HG03139 (cell line): ENCODE results near the gene TBC1D5.
"Not testable (repeated sequence)": the region's sequence is repeated elsewhere in the genome, so short reads cannot be mapped to it uniquely, and the experiment has no call there.

Experiments used
- ATAC-seq: cut with Tn5 transposase; IDR thresholded peaks from one replicate; pipeline ENCODE4 v1.9.1; 2021; ENCODE audit not compliant: unreplicated experiment

The TBC1D5 gene

DNA sequence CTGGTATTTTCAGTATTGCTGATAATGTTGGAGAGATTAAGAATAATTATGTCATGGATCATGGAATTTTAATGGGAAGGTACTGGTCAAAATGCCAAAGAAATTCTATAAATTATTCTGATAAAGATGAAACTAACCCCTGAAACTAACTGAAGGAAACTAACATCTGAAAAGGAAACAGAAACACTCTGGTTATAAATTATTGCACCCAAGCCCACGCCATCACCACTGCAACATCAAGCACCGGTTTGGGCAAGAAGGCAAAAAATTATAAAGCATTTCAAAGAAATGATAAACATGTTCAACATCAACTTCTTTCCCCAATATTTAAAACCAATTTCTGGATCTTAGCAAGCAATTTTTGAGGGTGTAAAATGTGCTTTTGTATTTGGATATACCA is 372.5 kb downstream of the TBC1D5 start:
- no peak for ATAC-seq

DNA sequence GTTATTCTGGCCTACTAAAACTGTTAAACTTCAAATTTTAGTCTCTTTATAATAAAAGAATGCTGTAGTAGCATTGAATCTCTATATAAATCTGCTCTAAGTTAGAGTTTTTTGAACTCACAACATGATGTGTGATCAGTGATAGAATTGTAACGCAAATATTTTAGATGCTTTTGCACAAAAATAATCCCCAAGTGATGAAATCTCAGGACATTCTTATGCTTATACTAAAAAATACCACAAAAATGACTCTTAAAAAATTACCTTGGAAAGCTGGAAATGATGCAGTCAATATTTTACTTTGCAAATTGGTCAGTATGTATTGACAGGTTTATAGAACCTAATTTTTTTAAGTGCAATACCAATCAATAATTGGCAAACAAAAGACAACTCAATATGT is 375.3 kb downstream of the TBC1D5 start:
- no peak for ATAC-seq

DNA sequence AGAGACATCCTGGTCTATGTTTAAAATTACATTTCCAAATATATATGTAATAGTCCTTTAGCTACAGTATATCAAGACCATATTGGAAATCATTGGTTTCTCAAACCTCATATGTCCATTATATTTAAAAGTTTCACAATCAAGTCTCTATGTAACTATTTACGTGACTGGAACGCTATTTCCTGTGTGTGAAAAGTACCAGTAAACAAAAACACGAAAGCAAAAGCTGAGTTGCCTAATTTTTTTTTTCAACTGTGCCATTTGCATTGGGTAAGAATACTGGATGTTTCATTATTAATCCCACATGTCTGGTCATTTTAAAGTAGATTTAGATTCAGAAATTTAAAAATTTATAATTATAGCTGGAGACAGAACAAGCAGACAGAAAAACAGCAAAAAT is 381.4 kb downstream of the TBC1D5 start:
- ATAC-seq: no peak

DNA sequence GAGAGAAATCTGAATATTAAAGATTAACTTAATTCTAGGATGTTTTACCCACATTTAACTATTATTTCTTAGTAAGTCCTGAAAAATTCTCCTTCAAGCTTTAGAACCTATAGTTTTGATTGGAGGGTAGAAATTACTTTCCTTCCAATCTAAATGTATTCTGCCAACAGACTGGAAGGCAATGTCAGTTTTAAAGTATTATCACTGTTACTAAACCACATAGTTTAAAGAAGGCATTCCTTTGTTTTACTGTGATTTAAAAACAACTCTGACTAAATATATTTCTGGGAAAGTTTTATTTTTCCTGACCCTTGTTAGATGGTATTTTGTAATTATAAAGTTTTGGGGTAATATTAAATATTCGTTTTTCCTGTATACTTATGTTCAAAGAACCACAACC is 382.5 kb downstream of the TBC1D5 start:
- ATAC-seq: no peak

DNA sequence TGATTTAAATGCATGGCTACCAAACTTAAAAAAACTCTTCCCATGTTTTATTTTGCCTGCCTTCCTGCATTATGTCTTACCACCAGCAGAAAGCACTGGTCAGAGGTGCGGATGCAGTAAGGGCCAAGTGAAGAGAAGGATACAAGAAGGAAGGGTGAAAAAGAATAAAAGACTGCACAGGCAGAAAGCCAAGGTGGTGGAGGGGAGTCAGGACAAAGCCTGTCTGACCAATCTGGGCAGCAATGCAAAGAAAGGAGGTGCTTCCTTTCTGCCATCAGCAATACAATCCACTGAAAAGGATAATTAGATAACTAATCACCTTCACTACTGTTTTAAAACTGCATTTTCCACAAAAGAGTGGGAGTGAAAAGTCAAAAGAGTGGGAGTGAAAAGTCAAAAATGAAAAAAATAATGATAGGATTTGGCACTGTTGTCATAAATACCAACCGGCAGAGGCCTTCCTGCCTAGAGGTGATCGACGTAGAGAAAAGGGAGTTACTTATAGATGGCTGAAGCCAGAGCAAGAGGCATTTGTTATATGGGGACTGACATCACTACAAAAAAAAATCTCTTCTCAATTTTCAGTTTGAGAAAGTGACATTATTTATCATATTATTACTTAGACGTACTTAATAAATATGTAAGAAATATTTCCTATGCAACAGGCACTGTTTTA is 385.3 kb downstream of the TBC1D5 start:
- no peak for ATAC-seq

DNA sequence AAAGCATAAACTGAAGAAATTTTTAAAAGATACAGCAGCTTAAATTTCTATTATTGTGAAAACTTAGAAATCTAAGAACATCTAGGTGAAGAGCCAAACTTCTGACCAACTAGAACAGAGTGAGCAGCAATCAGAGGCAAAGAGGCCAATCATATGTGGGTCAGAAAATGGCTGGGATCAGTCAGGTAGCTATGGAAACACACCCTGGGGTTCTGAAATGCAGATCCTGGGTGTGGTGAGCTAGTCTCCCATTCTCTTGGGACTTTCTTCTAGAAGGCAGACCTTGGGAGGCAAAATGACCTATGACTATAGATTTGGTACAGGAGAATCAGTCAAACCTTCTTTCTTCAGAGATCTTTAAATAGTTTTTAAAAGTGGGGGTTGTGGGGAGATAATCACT is 385.8 kb downstream of the TBC1D5 start:
- ATAC-seq: no peak

DNA sequence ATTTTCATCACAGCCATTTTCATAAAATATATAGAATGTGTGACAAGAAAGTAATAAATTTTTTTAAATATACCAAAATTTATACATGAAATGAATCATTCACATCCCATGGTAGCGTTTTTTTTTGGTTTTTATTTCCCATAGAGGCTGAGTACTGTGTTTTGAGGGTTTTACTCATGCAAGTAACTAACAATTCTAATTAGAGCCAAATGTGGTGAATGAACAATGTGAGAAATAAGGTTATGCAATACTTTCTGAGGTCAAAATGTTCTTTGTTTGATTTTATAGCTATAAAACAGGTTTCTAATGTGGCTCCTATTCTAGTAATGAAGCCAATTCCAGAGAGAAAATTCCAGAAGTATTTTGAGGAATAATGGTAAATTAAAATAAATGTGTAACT is 386.8 kb downstream of the TBC1D5 start:
- ATAC-seq: no peak

DNA sequence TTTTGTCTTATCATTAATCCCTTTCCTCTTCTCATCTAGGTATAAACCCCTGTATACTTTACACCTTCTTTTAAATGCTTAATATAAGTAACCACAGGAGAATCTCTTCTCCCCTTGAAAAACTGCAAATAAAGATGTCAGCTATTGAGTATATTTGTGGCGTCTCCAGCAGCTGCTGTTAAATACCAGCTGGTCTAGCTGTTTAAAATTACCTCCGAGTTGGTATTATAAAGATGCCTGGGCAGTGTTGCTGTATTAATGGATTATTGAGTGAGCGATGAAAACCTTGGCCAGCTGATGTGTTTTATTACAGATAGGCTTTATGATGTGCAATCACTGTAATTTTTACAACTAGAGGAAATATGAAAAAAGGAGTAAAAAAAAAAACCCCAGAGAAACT is 388.1 kb downstream of the TBC1D5 start:
- ATAC-seq: no peak

DNA sequence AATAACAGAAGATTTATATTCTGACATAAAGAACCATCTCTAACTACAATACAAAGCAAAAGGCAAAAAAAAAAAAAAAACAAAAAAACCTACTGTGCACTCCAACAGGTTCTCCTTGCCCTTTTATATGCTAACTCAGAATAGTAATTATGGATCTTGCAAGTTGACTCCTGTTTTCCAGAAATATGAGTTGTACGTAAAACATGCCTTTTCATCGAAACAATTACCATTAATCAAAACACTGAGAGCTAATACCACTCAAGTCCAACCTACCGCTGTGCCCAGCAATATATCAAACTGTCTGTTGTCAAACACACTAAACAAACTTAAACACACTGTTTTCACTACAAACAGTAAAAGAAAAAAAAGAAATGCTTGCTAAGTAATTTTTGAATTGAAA is 389.8 kb downstream of the TBC1D5 start:
- no peak for ATAC-seq

DNA sequence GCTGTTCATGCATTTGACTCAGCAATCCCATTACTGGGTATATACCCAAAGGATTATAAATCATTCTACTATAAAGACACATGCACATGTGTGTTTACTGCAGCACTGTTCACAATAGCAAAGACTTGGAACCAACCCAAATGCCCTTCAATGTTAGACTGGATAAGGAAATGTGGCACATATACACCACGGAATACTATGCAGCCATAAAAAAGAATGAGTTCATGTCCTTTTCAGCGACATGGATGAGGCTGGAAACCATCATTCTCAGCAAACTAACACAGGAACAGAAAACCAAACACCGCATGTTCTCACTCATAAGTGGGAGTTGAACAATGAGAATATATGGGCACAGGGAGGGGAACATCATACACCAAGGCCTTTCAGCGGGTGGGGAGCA is 391.2 kb downstream of the TBC1D5 start:
- ATAC-seq: not testable (repeated sequence)

DNA sequence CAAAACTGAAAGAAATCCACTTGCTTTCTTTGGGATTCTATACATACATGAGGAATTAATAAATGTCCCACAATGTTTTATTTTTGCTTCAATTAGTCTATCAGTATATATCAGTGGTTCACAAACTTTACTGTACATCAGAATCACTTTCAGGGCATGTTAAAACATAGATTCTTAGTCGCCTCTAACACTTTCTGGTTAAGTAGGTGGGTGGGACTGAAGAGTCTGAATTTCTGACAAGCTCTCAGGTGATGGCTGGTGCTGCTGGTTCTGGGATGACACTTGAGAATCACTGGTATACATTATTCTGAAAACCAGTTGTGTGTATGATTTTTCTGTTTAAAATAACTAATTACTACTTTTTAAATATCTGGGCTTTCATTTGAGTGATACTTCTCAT is 393.3 kb downstream of the TBC1D5 start:
- ATAC-seq: no peak

DNA sequence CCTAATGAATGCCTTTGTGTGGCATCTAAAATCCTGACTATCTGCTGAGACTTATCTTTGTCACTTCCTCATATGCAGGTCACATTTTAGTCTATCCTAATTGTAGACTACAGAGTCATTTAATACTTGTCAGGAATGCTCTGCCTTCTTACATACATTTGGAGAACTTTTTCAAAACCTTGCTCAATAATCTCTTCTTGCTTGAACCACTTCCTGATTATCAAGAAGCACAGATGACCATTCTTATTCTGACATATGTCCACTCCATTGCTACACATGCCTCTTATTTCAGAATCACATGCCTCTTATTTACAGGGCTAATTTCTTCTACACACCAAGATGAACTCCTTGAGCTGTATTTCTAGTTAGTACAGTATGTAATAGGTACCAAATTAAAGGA is 400.3 kb downstream of the TBC1D5 start:
- ATAC-seq: no peak

DNA sequence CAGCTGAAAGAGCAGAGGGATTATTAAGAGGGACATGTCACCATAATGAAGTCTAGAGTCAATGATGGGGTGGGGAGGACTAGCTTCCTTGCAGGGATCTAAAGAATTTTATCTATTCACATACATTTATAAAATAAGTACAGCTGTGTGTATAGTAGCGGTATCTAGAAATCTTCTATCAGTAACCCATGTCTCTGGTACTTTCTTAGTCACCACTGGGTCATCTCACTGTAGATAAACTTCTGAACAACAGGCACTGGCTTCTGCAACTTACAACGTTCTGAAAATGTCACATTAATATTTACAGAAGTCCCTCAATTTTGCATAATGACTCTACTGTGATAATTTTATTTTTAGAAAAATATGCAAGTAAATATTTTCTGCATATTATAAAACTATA is 401.7 kb downstream of the TBC1D5 start:
- ATAC-seq: no peak

DNA sequence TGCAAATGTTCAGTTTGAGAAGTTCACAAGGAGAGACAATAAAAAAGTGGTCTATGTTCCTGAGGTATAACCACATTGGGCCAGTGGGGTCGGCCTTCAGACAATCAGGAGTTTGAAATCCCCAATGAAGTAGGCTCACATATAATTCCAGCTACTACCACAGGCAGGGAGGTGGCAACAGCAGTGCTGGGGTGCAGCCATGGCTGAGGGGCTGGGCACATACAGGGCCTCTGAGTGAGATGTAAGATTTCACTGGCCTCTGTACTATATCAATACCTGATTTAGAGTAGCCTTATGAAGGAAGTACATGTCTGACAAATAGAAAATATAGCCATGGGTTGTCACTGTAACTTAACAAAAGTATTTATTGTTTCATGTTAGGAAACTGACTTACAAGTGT is 402.2 kb downstream of the TBC1D5 start:
- ATAC-seq: no peak

DNA sequence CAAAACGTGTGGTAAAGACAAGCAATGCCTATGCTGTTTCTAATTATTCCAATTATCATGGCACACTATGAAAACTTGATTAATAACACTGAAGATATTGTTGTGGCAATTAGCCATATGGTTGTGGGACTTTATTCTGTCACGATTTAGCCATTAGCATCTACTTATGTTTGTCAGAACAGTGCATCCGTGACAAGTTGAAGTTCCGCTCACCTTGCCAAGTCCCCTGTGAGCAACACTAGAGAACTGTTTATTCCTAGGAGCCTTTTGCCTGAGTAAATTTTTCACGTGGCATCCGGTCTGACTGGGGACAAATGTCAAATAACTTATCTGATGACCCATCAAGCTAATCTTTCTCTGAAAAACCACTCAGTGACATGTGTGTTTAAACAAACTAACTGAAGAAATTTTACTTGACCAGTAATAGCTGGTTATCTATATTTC is 403.3 kb downstream of the TBC1D5 start:
- no peak for ATAC-seq

DNA sequence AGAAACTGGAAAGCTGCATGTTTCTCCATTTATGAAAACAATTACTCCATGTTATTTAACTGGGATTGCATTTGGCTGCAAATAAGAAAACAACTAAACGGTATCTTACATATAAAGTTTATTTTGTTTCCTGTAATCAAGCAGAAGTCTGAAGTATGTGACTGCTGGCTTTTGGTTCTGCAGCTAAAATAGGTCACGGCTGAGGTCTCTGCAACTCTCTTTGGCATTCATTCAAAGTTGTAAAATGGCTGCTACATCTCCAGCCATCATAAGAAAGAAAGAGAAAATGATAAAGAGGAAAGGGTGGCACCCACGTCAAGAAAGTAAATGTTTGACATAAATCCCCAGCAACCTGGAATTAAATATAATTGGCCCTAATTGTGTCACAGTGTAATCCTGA is 406.1 kb downstream of the TBC1D5 start:
- ATAC-seq: no peak

DNA sequence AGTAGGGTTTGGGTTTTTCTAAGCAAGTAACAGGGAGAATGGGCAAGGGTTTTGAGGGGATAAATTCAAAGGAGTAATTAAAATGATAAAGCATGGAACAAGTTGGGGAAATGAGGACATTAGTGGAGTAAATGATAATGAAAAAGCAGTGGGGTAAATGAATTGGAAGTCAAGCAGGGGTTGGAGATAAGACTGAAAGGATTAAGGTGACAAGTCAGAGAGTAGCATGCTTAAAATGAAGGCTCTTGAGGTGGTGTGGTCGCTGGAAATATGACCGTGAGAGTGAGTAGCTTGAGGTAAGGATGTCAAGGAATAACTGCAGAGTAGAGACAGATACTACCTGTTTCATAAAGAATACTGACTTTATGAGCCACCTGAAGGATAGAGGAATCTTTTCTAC is 408.5 kb downstream of the TBC1D5 start:
- ATAC-seq: no peak

DNA sequence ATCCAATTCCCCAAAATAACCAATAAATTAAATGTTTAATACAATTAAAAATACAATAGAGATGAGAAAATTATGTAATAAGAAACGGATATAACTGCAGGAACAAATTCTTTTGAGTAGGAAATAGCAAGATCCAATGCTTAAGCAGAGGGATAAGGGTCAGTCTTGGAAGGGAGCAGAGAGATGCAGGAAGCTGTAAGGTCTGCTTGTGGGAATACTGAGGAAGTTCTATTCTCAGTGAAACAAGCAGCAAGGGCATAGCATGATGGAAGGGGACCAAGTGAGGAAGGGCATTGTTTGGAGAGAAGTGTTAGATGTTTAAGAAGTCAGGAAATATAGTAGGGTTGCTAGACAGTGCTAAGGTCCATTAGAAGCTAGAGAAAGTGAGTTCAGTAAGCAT is 409.0 kb downstream of the TBC1D5 start:
- no peak for ATAC-seq

DNA sequence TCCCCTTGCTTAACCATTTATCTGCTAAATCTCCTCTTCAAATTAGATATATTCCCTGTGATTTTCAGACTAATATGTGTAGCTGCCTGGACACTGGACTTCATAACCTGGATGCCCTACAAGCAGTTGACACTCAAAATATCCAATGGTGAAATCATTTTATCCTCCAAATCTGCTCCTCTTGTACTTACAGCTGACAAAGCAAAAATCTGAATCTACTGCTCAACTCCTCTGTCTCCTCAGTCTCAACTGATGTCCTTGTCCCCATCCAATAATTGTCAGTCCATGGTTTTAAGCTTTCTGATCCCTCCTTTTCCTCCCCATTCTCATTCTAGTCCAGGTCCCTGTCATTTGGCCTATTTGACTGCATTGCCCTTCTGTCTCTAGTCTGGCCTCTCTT is 411.8 kb downstream of the TBC1D5 start:
- no peak for ATAC-seq

DNA sequence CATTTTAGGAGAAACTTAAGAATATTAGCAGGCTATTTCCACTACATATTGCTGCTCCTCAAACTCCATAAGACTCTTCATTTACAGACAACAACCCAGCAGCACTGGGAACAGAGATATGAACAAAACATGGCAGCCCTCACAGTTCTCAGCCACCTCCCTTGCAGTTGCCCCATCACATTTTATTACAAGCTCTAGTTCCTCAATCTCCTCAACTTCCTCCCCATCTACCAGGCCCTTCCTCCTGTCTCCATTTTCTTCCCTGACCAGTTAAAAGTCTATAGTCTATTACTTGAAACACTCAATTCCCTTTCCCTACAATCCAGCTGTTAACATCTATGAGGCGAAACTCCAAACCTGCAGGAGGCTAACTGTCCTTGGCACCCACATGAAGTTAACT is 412.5 kb downstream of the TBC1D5 start:
- ATAC-seq: no peak

DNA sequence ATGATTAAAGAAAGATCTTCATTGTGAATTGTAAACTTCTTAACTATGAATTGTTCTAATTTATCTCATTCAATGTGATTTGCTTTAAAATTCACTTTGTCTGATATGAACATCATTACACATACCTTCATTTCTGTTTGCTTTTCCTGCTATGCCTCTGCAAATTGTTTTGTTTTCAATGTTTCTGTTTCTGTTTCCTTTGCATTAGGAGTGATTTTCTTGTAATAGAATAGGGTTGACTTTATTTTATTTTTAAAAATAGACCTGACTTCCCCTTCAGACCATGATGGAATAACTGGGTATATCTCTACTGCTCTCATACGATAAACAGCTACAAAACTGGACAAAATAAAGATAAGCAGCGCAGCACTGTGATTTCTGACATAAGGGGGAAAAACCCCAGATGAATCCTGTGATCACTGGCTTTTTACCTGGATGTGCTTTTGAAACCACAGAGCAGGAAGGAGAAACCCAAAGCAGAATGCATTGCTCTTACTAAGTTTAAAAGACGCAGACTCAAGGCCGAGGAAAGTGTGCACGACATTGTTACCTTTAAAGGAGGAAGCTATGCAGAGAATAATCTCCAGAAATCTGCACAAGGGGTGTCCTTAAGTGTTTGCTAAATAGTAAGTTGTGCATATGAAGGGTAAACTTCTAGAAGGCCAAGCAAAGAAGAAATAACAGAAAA is 420.2 kb downstream of the TBC1D5 start:
- peak; percentile 63 for ATAC-seq

DNA sequence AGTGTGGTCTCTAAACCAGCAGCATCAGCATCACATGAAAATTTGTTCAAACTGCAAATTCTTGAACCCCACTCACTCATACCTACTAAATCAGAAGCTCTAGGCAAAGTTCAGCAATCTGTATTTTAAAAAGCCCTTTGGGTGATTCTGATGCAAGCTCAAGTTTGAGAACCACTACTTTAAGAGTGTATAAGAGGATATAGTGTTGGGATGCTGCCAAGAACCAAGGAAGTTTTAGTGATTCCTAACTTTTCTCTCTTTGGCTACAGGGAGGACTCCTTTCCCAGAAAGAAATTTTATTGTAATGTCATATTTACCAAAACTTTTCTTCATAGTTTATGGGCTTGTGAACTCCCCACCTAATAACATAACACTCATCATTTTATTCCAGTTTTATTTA is 422.2 kb downstream of the TBC1D5 start:
- ATAC-seq: no peak

DNA sequence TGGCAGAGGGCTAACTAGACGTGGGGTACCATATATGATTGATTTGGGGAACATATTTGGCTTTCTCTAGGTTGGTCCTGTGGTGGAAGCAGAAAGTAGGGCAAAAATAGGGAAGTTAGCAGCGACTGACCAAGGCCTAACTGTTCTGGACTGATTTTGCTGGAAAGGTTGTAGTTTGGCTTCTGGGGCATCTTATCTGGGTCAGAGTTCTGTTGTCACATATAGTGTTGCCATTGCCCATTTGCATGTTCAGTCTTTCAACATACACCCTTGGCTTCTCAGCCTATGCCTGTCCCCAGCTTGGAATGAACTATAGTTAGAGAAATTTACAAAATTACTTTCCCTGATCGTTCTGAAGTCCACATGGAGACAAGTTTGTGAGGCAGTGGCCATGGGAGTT is 426.5 kb downstream of the TBC1D5 start:
- no peak for ATAC-seq
